Right atrium auricular region (tissue), 2 donors: ENCODE measurements around the gene BEND4. TPM values are rescaled to one million over a fixed set of nuclear protein-coding genes. Genes with fewer than 3 reads are reported as not detected.

Experiments used
- DNase-seq: peaks from one replicate; pipeline ENCODE4 v3.0.0-alpha.2; 2019; ENCODE audit warnings: low spot score
- H3K27ac ChIP-seq, 2 donors: fragments of 200-600 bp; sonication (generic); 1 replicate in 1 of 2; 2 replicates in 1 of 2; pipeline ENCODE4 v1.5.1; 2016 to 2019
- H3K27me3 ChIP-seq, 2 donors: fragments of 200-600 bp; sonication (generic); one replicate each; pipeline versions ENCODE4 v1.5.1 to v1.6.0; 2017 to 2019
- H3K36me3 ChIP-seq: fragments of 200-600 bp; sonication (generic); one replicate; pipeline ENCODE4 v1.5.1; 2016
- H3K4me1 ChIP-seq, 2 donors: fragments of 200-600 bp; sonication (generic); one replicate each; pipeline versions ENCODE4 v1.5.1 to v1.6.0; 2017 to 2019
- H3K4me3 ChIP-seq, 2 donors: fragments of 200-600 bp; sonication (generic); 1 replicate in 1 of 2; 2 replicates in 1 of 2; pipeline ENCODE4 v1.5.1; 2017 to 2019; ENCODE audit warnings: mild to moderate bottlenecking in 1 of 2, moderate library complexity in 1 of 2
- H3K9me3 ChIP-seq, 2 donors: fragments of 200-600 bp; sonication (generic); one replicate each; pipeline ENCODE4 v1.5.1; 2019
- CTCF ChIP-seq, 2 donors: fragments of 200-600 bp; sonication (generic); IDR thresholded peaks; one replicate each; pipeline ENCODE4 v1.5.1; 2019; ENCODE audit warnings: antibody characterized with exemption in 2 of 2
- total RNA-seq, 2 donors: library from RNA; depleted of rRNA; stranded (reverse); fragments of >200 nt; gene quantifications; one replicate each; pipeline ENCODE4 v1.1.0, GENCODE V29; 2016

Gene BEND4
- total RNA-seq, 2 donors from 2014 or later: 0.04 TPM; not detected in 1

- no peak for DNase-seq
- no peak overlapping the region for H3K27ac ChIP-seq
- H3K9me3 ChIP-seq: peaks cover 0 to 6% of the 10 kb centered on the region in 2 donors
- no peak overlapping the region for H3K4me3 ChIP-seq
- no peaks in the 10 kb centered on the region for H3K36me3 ChIP-seq
- no peak for TF ChIP-seq CTCF (IDR thresholded peaks at IDR 0.05)
- no peaks in the 10 kb centered on the region for H3K27me3 ChIP-seq
- no peaks in the 10 kb centered on the region for H3K4me1 ChIP-seq
Observed at GRCh38 chr4:42159271-42160001, 7.0 kb upstream of the BEND4 start.

- Histone ChIP-seq H3K4me1 (peaks cover 0 to 19% of the 10 kb centered on the region in 2 donors), H3K36me3 (no peaks in the 10 kb centered on the region), H3K4me3 (peak overlapping the region; percentile 18 to 51), H3K27me3 (peaks cover 24 to 36% of the 10 kb centered on the region in 2 donors), H3K9me3 (no peaks in the 10 kb centered on the region), H3K27ac (no peak overlapping the region)
- no peak for DNase-seq
- no peak for TF ChIP-seq CTCF (IDR thresholded peaks at IDR 0.05)
Observed at GRCh38 chr4:42151568-42152506, 618 bp downstream of the BEND4 start.

- Histone ChIP-seq H3K4me3 (peak overlapping the region; percentile 18 to 51), H3K27me3 (peaks cover 24 to 36% of the 10 kb centered on the region in 2 donors), H3K4me1 (peaks cover 0 to 19% of the 10 kb centered on the region in 2 donors), H3K27ac (no peak overlapping the region), H3K9me3 (no peaks in the 10 kb centered on the region), H3K36me3 (no peaks in the 10 kb centered on the region)
- DNase-seq: no peak
- no peak for TF ChIP-seq CTCF (IDR thresholded peaks at IDR 0.05)
Observed at GRCh38 chr4:42150653-42151567, 1.5 kb downstream of the BEND4 start.

GRCh38 chr4:42149004-42149403 is 3.5 kb downstream of the BEND4 start:
- H3K9me3 ChIP-seq: no peaks in the 10 kb centered on the region
- no peak for TF ChIP-seq CTCF (IDR thresholded peaks at IDR 0.05)
- no peak overlapping the region for H3K27ac ChIP-seq
- peaks cover 0 to 19% of the 10 kb centered on the region in 2 donors for H3K4me1 ChIP-seq
- H3K36me3 ChIP-seq: no peaks in the 10 kb centered on the region
- DNase-seq: no peak
- H3K4me3 ChIP-seq: no peak overlapping the region
- peaks cover 24 to 36% of the 10 kb centered on the region in 2 donors for H3K27me3 ChIP-seq

GRCh38 chr4:42148425-42148824 is 4.0 kb downstream of the BEND4 start:
- Histone ChIP-seq H3K4me3 (no peak overlapping the region), H3K36me3 (no peaks in the 10 kb centered on the region), H3K9me3 (no peaks in the 10 kb centered on the region), H3K4me1 (peaks cover 0 to 19% of the 10 kb centered on the region in 2 donors), H3K27me3 (peaks cover 24 to 36% of the 10 kb centered on the region in 2 donors), H3K27ac (no peak overlapping the region)
- TF ChIP-seq CTCF (IDR thresholded peaks at IDR 0.05): no peak
- DNase-seq: no peak
